Body of pancreas (tissue), 4 donors: ENCODE results near the gene ADGRF1.

Source experiments
- CTCF ChIP-seq, 7 experiments: fragments of 450-650 bp in 4 of 7; fragments of 200-600 bp in 3 of 7; sonication (generic) in 3 of 7; IDR thresholded peaks; one replicate each; pipeline ENCODE4 v1.5.1; 2016 to 2019; ENCODE audit warnings: antibody characterized with exemption in 7 of 7
- POLR2A ChIP-seq, 3 donors: fragments of 450-650 bp; IDR thresholded peaks; one replicate each; pipeline ENCODE4 v1.6.1; 2016; ENCODE audit warnings: antibody characterized with exemption in 3 of 3, mild to moderate bottlenecking in 2 of 3

GRCh38 chr6:46974786-46975185, 67.3 kb downstream of the ADGRF1 start:
- TF ChIP-seq CTCF (IDR thresholded peaks at IDR 0.05) (no peak), POLR2A (IDR thresholded peaks at IDR 0.05) (no peak)
